Glomerular visceral epithelial cell (primary cell): ENCODE data around the gene RNF141.

Experiments
- DNase-seq: peaks from one replicate; pipeline ENCODE4 v3.0.0-alpha.2; 2016; ENCODE audit errors: extremely low spot score

RNF141 gene

DNA sequence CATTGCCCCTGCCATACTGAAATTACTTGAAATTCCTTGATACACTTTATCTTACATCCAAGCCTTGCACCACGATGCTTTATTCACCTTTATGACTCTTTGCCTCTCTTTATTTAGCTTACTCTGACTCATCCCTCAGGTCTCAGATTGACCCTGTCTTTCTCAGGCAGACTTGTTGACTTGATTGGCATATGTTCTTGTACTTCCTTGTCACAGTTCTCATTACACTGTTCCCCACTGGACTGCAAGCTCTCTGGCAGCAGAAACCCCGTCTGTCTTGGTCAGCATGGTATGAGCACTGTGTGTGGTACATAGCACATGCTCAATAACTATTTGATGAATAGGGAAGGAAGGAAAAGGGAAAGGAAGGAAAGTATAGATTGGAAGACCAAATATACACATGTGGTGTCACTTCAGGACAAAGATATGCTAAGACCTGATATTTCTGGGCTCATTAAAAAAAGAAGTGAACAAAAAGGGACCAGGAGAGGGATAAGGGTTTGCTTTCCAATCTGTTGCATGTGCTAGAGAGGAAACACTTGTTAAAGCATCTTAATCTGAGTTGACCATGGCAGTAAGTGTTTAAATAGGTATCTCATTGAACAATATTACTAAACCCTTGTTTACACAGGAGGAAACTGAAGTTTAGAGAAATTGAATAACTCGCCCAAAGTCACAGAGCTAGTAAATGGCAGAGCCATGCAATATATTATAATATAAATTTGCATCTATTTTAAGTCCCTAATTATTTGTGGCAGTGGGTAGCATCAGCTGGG lies 20.2 kb upstream of the RNF141 start:
- no peak for DNase-seq

DNA sequence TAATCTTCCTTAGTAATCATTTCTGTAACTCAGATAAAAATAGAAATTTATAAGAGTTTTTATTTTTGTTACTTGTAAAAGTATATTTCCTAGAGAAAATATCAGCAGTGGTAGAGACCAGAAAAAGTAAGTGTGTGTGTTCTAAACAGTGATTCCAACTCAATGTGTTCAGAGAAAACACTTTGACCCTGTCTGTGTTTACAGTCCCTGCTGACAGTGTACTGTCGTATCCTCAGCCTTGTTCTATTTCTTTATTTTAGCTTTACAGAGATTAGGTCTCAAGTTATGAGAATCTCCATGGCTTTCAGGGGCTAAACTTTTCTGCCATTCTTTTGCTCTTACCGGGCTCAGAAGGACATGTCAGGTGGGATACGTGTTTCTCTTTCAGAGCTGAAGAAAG lies 17.3 kb upstream of the RNF141 start:
- DNase-seq: no peak

- no peak for DNase-seq
Measured at GRCh38 chr11:10556590-10556989, 15.6 kb upstream of the RNF141 start.

GRCh38 chr11:10551845-10552352 lies 10.9 kb upstream of the RNF141 start:
- DNase-seq: no peak

- no peak for DNase-seq
Measured at GRCh38 chr11:10551290-10551592, 10.3 kb upstream of the RNF141 start.

GRCh38 chr11:10550503-10551289 lies 9.7 kb upstream of the RNF141 start:
- DNase-seq: no peak

DNA sequence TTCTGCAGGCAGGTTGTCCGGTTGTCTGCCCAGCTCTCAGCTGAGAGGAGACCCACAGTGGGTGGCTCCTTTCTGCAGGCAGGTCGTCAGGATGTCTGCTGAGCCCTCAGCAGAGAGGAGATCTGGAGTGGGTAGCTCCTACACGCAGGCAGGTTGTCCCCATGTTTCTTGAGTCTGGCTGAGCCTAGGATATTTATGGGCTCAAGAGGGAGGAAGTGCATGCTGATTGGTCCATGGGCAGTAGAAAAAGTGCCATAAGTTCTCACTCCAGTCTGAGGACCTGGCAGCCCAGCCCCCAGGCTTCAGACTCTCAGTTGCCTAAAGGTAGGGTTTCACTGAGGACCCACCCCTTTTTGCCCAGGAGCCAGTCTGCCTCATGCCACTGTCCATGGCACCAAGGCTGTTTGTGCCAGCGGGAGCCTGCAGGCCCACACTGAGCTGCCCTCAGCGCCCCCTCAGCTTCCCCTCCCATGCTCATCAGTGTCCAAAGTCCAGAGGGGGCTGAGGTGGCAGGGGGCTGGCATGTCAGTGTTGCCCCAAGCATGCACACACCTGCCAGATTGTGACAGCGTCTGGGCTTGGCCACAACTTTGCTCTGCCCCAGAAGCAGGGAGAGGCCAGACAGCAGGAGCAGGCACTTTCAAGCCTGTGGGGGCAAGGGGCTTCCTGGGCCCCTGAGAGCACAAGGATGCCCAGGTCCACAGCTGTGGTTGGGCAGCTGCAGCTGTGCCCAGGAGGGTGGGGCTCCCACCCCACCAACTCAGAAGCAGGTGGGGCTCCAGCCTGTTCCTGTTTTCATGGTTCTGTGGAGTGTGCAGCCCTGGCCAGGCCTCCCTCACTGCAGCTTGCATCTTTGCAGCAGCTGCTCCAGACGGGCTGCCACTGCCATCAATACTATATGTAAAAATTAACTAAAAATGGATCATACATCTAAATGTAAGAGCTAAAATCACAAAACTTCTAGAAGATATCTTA lies 3.8 kb upstream of the RNF141 start:
- DNase-seq: no peak

DNA sequence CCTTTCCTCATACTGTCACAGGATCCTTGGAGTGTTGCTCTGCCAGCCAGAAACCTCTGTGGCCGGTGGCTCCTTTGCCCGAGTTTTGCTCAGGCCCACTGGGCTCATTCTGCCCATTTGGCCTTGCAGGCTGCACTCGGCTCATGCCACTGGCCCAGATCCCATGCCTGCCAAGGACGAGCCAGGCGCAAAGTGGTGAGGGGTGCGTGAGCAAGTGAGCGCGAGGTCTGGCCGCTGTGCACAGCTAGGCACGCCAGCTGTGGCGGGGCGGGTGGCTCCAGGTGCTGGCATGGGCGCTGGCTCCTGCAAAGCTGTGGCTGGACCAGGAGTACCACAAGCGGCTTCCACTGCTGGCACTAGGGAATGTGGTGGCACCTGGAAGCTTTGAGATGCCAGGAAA lies 2.8 kb upstream of the RNF141 start:
- DNase-seq: no peak

GRCh38 chr11:10542776-10543175 lies 1.8 kb upstream of the RNF141 start:
- no peak for DNase-seq

DNA sequence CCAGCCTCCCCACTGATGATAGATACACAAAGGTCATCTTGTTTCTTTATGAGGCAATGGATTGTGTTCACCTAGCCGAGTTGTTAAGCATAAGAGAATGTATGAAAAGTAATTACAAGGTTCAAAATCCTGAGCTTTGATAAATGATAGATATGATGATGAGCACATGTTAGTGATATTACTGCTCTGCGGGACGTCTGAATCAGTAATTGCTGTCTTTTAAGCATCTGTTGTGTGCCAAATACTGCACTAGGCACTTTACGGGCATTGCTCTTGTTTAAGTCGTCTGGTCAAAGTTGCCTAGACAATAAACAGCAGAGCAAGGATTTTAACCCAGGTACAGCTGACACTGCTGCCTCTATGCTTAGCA lies 559 bp upstream of the RNF141 start:
- DNase-seq: no peak

DNA sequence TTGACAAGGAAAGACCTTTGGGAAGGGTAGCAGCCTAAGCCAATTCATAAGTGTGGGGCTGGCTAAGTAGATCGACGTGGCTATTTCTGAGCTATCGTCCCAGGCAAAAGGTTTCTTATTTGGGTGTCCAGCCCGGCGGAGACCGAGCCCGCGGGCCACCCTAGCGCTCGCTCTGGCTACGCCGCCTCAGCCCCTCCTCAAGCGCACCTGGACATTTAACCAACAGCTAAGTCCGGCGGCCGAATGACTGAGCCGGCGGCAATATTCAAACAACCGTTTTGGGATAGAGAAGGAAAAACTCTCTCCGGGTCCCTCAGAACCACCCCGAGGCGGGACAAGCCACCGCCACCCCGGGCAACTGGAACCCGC lies 457 bp downstream of the RNF141 start:
- DNase-seq: peak; percentile 36

DNA sequence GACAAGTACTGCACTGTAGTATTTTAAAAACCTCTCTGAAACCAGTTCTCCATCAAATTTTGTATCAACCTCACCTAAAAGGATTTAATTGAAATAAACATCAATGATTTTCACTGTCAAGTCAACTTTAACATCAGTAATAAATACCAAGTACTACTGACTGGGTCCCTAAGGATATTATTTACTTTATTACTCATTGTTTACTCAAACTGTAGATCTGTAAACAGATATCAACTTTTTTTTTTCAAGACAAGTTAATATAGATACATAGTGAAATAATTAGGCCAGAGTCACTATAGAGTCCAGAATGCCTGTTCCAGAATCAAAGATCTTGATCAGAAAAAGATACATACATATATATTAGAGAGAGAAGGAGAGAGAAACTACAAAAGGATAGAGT lies 1.6 kb downstream of the RNF141 start:
- DNase-seq: no peak

DNA sequence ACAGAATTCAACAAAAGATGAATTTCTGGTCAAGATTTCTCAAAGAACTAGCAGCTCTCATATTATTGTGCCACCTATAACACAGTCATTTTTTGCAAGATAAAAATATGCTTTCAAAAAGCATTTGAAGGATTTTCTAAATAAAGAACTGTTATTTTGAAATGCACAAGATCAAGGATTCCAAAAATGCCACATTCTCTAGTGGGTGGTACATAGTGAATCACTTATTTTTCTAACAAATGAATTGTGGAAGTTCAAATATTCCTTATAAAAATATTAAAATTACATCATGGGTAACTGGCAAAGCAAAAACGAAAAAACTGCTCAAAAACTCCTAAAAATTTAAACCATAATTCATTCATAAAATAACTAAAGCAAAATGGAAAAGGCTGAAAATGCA lies 2.1 kb downstream of the RNF141 start:
- DNase-seq: no peak

GRCh38 chr11:10537600-10537999 lies 3.4 kb downstream of the RNF141 start:
- DNase-seq: no peak

GRCh38 chr11:10534316-10534715 lies 6.7 kb downstream of the RNF141 start:
- no peak for DNase-seq

DNA sequence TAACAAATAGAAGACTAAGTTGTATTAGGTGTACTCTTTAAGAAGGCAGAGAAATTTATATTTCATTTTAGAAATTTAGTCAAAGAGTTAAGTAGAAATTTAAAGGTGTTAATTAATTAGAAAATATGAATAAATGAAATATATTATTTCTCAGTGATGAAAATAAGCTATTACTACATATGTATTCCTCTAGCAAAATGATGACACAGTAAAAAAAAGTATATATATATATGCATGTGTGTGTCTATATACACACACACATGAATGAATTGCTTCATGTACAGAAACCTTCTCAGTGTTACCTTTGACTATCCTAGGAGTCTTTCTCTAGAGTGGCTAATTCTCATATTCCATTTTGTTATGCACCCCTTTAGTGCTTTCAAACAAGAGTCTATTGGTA lies 7.7 kb downstream of the RNF141 start:
- no peak for DNase-seq

DNA sequence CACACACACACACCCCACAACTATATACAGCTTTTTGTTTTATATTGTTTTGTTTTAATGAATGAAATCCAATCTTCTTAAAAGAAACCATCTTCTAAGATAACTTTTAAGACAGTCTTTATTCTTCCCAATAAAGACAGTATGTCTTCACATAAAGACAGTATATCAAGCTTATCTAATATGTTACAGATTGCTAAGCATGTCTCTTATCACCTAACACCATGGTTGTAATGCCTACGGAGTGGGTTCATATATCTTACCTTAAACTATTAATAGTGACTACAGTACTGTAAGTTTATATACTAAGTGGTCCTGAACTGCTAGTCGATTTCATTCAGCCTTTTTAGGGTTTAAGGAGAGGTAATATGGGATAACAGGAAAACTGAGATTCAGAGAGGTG lies 8.5 kb downstream of the RNF141 start:
- DNase-seq: no peak

GRCh38 chr11:10529279-10529678 lies 11.7 kb downstream of the RNF141 start:
- no peak for DNase-seq

DNA sequence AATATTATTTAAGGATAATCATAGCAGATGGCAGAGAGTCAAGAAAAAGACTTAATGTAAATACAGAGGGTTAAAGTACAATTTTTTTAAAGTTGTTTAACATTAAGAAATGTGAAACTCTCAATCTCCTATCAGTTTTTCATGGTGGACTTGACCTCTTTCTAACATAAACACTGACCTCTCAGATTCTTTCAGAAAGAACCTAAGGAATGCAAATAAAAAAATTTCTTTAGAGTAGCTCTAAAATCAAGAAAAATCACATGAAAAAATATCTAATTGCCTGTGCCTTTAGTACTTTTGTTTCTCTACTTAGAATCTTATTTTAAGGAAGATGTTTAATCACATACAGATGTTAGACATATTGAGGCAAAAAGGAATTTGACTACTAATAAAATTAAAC lies 12.9 kb downstream of the RNF141 start:
- no peak for DNase-seq

DNA sequence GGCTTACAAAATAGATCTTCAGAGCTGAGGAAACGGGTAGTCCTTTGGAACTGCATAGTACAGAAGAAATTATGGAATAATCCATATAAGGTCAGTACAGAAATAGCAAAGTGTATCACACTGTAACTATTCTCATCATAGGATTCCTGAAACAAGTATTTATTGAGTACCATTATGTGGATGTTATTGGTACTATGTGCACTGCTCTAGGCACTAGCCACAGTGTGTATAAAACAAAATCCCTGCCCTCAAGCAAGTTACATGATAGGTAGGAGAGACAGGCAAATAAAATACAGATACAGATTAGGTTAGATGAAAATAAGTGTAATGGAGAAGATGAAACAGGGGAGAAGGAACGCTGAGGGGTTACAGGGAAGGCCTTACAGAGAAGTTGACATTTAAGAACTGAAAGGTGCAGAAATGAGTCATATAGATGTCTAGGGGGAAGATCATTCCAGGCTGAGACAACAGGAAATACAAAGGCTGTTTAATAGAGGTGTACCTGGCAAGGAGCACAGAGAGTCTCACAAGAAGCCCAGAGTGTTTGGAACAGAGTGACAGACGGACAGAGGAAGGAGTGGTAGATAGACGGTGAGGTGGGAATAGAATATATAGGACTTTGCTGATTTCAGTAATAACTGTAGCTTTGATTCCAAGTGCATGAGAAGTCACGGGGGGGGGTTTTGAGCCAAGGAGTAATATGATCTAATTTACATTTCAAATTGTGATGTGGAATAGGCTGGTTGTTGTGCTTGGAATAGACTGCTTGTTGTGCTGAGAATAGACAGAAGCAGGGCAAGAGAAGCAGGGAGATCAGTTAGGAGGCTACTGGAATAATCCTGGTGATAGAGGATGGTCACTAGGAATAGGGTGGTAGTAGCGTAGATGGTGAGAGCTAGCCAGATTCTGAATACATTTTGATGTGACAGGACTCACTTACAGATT lies 13.7 kb downstream of the RNF141 start:
- no peak for DNase-seq

- no peak for DNase-seq
Measured at GRCh38 chr11:10524471-10524870, 16.5 kb downstream of the RNF141 start.
